GM12878 (cell line): ENCODE measurements around the gene TK1.

Source experiments
- CHD2 ChIP-seq: IDR thresholded peaks from 2 replicates; pipeline ENCODE4 v1.6.1; 2011; ENCODE audit warnings: low read depth, low read length, improper control_type of control experiment, borderline replicate concordance
- GABPA ChIP-seq: IDR thresholded peaks from 2 replicates; pipeline ENCODE4 v1.6.1; 2014; ENCODE audit warnings: antibody characterized with exemption, low read depth, mild to moderate bottlenecking, inconsistent platforms
- MEF2A ChIP-seq: IDR thresholded peaks from 2 replicates; pipeline ENCODE4 v1.6.1; 2011; ENCODE audit warnings: low read depth, mild to moderate bottlenecking, low read length, moderate library complexity; ENCODE audit not compliant: insufficient read depth
- NBN ChIP-seq: fragments of 450-650 bp; IDR thresholded peaks from 2 replicates; pipeline ENCODE4 v1.6.1; 2016
- NR2F1 ChIP-seq: fragments of 450-650 bp; conservative IDR thresholded peaks from 2 replicates; pipeline ENCODE4 v1.6.1; 2017; ENCODE audit warnings: mild to moderate bottlenecking
- RFX5 ChIP-seq: IDR thresholded peaks from 2 replicates; pipeline ENCODE4 v1.6.1; 2011; ENCODE audit warnings: low read depth, low read length, improper control_type of control experiment
- YY1 ChIP-seq: IDR thresholded peaks from 2 replicates; pipeline ENCODE4 v1.6.1; 2011; ENCODE audit warnings: low read depth, mild to moderate bottlenecking, low read length
- TF ChIP-seq, protein P1 (sequence below), 3 experiments: IDR thresholded peaks in 2 of 3; conservative IDR thresholded peaks in 1 of 3; 2 replicates each; pipeline ENCODE4 v1.5.1; 2011; ENCODE audit warnings: low read depth in 3 of 3, low read length in 3 of 3, mild to moderate bottlenecking in 3 of 3, control low read depth in 2 of 3, moderate library complexity in 2 of 3, inconsistent platforms in 1 of 3, mixed read lengths in 1 of 3; ENCODE audit not compliant: control insufficient read depth in 2 of 3, insufficient read depth in 1 of 3; ENCODE audit errors: extremely low read depth in 1 of 3

DNA sequence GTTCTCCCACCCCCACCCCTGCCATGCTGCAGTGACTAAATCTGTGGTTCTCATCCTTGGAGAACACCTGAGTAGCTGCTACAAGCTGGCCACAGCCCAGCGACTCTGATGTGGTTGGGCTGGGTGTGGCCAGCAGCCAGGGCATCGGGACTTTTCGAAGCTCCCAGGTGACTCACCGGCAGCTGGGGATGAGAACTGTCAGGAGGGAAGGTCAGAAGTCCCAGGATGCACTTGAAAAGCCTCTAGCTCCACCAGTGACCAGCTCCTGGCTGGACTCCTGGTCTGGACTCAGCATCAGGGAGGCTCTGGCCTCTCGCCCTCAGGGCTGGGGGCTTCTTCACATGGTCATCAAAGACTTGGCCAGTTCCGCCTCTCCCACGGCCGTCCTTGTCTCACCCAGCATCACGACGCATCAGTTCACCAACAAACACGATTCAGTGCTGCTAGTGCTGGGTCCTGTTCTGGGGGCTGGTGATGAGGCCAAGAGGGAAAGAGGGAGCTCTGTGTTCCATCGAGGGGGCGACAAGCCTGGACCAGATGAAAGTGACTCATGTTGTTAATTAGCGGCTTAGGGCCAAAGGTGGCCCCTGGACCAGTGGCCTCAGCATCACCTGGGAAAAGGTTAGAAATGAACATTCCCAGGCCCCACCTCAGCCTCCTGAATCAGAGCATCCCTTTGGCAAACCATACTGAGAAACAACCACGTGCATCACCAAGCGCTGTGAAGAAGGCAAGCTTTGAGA, 44.6 kb downstream of the TK1 start:
- TF ChIP-seq YY1 (no peak), NR2F1 (peak; percentile 35; the same call in 1 of the 2 replicates), NBN (no peak), CHD2 (no peak), GABPA (no peak), RFX5 (no peak), MEF2A (no peak)
- TF ChIP-seq, protein P1, sequence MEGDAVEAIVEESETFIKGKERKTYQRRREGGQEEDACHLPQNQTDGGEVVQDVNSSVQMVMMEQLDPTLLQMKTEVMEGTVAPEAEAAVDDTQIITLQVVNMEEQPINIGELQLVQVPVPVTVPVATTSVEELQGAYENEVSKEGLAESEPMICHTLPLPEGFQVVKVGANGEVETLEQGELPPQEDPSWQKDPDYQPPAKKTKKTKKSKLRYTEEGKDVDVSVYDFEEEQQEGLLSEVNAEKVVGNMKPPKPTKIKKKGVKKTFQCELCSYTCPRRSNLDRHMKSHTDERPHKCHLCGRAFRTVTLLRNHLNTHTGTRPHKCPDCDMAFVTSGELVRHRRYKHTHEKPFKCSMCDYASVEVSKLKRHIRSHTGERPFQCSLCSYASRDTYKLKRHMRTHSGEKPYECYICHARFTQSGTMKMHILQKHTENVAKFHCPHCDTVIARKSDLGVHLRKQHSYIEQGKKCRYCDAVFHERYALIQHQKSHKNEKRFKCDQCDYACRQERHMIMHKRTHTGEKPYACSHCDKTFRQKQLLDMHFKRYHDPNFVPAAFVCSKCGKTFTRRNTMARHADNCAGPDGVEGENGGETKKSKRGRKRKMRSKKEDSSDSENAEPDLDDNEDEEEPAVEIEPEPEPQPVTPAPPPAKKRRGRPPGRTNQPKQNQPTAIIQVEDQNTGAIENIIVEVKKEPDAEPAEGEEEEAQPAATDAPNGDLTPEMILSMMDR (IDR thresholded peaks at IDR 0.05 in 2 of 3, conservative IDR thresholded peaks at IDR 0.05 in 1 of 3; ENCODE audit: control insufficient read depth in 2 of 3, extremely low read depth in 1 of 3, insufficient read depth in 1 of 3, low read depth in 3 of 3, low read length in 3 of 3): no peak
